ENCODE measurements around the gene GEMIN4. TPM values are rescaled to one million over a fixed set of nuclear protein-coding genes. Genes with fewer than 3 reads are reported as not detected.

Gene GEMIN4
- total RNA-seq, 1 experiment from 2014 or later = 24.6 TPM

DNA sequence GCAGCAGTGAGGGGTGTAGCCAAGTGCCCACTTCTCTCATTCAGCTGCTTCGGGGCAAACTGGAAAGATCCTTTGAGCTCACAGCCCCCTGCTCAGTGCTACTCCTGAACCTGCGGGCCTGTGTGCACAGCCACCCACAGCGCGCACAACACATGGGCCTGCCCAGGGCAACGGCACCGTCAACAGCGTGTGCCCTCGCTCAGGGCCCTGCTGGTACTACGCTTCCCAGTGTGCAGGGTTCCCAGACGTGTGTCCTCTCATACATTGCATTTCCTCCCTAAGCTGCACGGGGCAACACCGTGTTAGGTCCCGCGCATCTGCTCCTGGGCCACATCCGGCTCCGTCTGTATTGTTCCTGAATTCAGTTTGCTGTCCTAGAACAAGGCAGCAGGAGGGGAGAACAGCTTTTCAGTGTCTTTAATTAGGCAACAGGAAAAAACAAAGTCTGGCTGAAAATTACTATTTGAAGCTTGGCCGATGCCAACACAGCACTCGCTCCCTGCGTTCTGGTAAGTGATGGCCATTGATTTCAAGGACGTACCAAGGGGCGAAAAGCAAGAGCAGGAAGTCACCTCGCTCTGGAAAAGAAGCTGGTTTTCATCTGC is 45.3 kb upstream of the GEMIN4 start:
- ATAC-seq (no peak), DNase-seq (no peak)
- Histone ChIP-seq H3K4me1 (ENCODE audit: insufficient read depth, low read length) (peaks cover 9% of the 10 kb centered on the region), H3K9ac (ENCODE audit: low read length) (no peak overlapping the region), H4K20me1 (ENCODE audit: low read length) (no peaks in the 10 kb centered on the region), H3K27ac (ENCODE audit: low read length) (no peak overlapping the region), H3K4me2 (ENCODE audit: low read length) (no peak overlapping the region), H3K27me3 (ENCODE audit: low read length) (no peaks in the 10 kb centered on the region), H3K79me2 (ENCODE audit: low read length) (no peaks in the 10 kb centered on the region), H3K9me2 (replicated peaks; ENCODE audit: low read length) (no peaks in the 10 kb centered on the region), H3K9me3 (ENCODE audit: low read length) (no peaks in the 10 kb centered on the region), H3F3A (ENCODE audit: low read length, unreplicated experiment) (no peaks in the 10 kb centered on the region), H3K4me3 (ENCODE audit: low read length) (no peak overlapping the region), H3K36me3 (ENCODE audit: low read depth, low read length) (no peaks in the 10 kb centered on the region), H2AFZ (ENCODE audit: low read length) (no peak overlapping the region)
- TF ChIP-seq, protein P1, sequence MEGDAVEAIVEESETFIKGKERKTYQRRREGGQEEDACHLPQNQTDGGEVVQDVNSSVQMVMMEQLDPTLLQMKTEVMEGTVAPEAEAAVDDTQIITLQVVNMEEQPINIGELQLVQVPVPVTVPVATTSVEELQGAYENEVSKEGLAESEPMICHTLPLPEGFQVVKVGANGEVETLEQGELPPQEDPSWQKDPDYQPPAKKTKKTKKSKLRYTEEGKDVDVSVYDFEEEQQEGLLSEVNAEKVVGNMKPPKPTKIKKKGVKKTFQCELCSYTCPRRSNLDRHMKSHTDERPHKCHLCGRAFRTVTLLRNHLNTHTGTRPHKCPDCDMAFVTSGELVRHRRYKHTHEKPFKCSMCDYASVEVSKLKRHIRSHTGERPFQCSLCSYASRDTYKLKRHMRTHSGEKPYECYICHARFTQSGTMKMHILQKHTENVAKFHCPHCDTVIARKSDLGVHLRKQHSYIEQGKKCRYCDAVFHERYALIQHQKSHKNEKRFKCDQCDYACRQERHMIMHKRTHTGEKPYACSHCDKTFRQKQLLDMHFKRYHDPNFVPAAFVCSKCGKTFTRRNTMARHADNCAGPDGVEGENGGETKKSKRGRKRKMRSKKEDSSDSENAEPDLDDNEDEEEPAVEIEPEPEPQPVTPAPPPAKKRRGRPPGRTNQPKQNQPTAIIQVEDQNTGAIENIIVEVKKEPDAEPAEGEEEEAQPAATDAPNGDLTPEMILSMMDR (conservative IDR thresholded peaks at IDR 0.05; ENCODE audit: low read depth, low read length) = no peak
- TF ChIP-seq EZH2 (IDR thresholded peaks at IDR 0.05; ENCODE audit: low read length, unreplicated experiment) = no peak
- TF ChIP-seq EZH2phosphoT487 (IDR thresholded peaks at IDR 0.05; ENCODE audit: borderline replicate concordance, low read length) = no peak
- ChIA-PET CTCF (no interaction called here), POLR2A (ENCODE audit: unreplicated experiment) (no interaction called here)
- intact Hi-C loops (cut with micrococcal nuclease) = no loop called here
- BruUV-seq (replicated peaks) = no TSS peak

DNA sequence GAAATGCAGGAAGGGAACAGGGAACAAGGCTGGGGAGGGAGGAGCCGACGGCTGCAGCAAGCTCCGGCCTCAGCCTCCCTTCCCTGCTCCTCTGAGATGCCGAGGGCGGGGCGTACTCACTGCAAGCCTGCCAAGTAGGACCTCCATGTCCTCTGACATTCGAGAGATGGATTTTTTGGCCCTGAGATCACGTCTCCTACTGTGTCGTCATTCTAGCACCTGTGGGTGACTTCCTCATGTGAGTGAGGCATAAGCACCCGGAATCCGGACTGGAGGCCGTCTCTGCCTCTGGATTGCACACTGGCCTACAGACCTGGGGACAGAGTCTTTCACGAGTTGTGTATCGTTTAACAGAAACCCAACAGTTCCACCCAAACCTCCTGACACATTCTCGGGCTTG is 44.5 kb upstream of the GEMIN4 start:
- Histone ChIP-seq H3K4me2 (ENCODE audit: low read length) (no peak overlapping the region), H3K9me3 (ENCODE audit: low read length) (no peaks in the 10 kb centered on the region), H4K20me1 (ENCODE audit: low read length) (no peaks in the 10 kb centered on the region), H3K27me3 (ENCODE audit: low read length) (no peaks in the 10 kb centered on the region), H3K4me1 (ENCODE audit: insufficient read depth, low read length) (peaks cover 9% of the 10 kb centered on the region), H3K79me2 (ENCODE audit: low read length) (no peaks in the 10 kb centered on the region), H3K36me3 (ENCODE audit: low read depth, low read length) (no peaks in the 10 kb centered on the region), H3K27ac (ENCODE audit: low read length) (no peak overlapping the region), H3K9me2 (replicated peaks; ENCODE audit: low read length) (no peaks in the 10 kb centered on the region), H3K9ac (ENCODE audit: low read length) (no peak overlapping the region), H2AFZ (ENCODE audit: low read length) (no peak overlapping the region), H3F3A (ENCODE audit: low read length, unreplicated experiment) (no peaks in the 10 kb centered on the region), H3K4me3 (ENCODE audit: low read length) (no peak overlapping the region)
- no peak for ATAC-seq
- intact Hi-C loops (cut with micrococcal nuclease) = no loop called here
- no TSS peak for BruUV-seq (replicated peaks)
- CTCF ChIA-PET = no interaction called here
- TF ChIP-seq, protein P1 (conservative IDR thresholded peaks at IDR 0.05; ENCODE audit: low read depth, low read length) = no peak
- TF ChIP-seq EZH2phosphoT487 (IDR thresholded peaks at IDR 0.05; ENCODE audit: borderline replicate concordance, low read length) (no peak), EZH2 (IDR thresholded peaks at IDR 0.05; ENCODE audit: low read length, unreplicated experiment) (no peak)
- DNase-seq = no peak
- POLR2A ChIA-PET (ENCODE audit: unreplicated experiment) = no interaction called here

DNA sequence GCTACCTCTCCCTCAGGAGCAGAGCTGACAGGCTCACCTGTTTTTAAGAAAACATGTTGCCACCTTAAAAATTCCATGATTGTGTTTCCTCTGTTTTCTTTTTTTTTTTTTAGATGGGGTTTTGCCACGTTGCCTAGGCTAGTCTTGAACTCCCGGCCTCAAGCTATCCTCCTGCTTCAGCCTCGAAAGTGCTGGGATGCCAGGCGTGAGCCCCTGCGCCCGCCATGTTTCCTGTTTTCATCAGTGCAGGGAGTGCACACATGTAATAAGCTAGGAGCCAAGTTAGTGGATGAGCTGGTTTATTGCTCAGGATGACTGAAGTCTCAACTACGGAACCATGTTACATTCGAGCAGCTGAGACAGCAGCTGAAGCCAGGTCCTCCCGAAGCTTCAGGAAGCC is 43.7 kb upstream of the GEMIN4 start:
- peaks cover 9% of the 10 kb centered on the region for H3K4me1 ChIP-seq (ENCODE audit: insufficient read depth, low read length)
- H3K4me3 ChIP-seq (ENCODE audit: low read length) = no peak overlapping the region
- ChIA-PET CTCF (interaction anchor here (0.5 to 2.5 kb wide), 6 partner anchors 84 to 383 kb away, joined by 3 to 12 read pairs (median 4); partner anchors contain the start of genes NXN and TIMM22), POLR2A (ENCODE audit: unreplicated experiment) (interaction anchor here (0.6 kb wide), 1 partner anchor 45 kb away, joined by 5 read pairs; no protein-coding TSS in a partner anchor)
- intact Hi-C loops (cut with micrococcal nuclease) = loop anchor here (1.0 to 2.0 kb wide), 3 partner anchors 83 to 201 kb away; partner anchors contain the start of gene TIMM22
- H3K27ac ChIP-seq (ENCODE audit: low read length) = no peak overlapping the region
- TF ChIP-seq EZH2phosphoT487 (IDR thresholded peaks at IDR 0.05; ENCODE audit: borderline replicate concordance, low read length) (no peak), EZH2 (IDR thresholded peaks at IDR 0.05; ENCODE audit: low read length, unreplicated experiment) (no peak)
- TF ChIP-seq, protein P1 (conservative IDR thresholded peaks at IDR 0.05; ENCODE audit: low read depth, low read length) = no peak
- H3K79me2 ChIP-seq (ENCODE audit: low read length) = no peaks in the 10 kb centered on the region
- no TSS peak for BruUV-seq (replicated peaks)
- no peak overlapping the region for H3K4me2 ChIP-seq (ENCODE audit: low read length)
- H3K36me3 ChIP-seq (ENCODE audit: low read depth, low read length) = no peaks in the 10 kb centered on the region
- no peak overlapping the region for H2AFZ ChIP-seq (ENCODE audit: low read length)
- H3K9ac ChIP-seq (ENCODE audit: low read length) = no peak overlapping the region
- H3F3A ChIP-seq (ENCODE audit: low read length, unreplicated experiment) = no peaks in the 10 kb centered on the region
- H3K9me2 ChIP-seq (replicated peaks; ENCODE audit: low read length) = no peaks in the 10 kb centered on the region
- H3K27me3 ChIP-seq (ENCODE audit: low read length) = no peaks in the 10 kb centered on the region
- H4K20me1 ChIP-seq (ENCODE audit: low read length) = no peaks in the 10 kb centered on the region
- DNase-seq (no peak), ATAC-seq (no peak)
- no peaks in the 10 kb centered on the region for H3K9me3 ChIP-seq (ENCODE audit: low read length)

All from PC-3 (cell line).